HG03196 (cell line): Measurements from ENCODE around the gene SLC26A11.
"Not testable (repeated sequence)": the region's sequence is repeated elsewhere in the genome, so short reads cannot be mapped to it uniquely, and the experiment has no call there.

Experiments
- ATAC-seq: cut with Tn5 transposase; IDR thresholded peaks from one replicate; pipeline ENCODE4 v1.9.1; 2021; ENCODE audit not compliant: unreplicated experiment

Gene SLC26A11

DNA sequence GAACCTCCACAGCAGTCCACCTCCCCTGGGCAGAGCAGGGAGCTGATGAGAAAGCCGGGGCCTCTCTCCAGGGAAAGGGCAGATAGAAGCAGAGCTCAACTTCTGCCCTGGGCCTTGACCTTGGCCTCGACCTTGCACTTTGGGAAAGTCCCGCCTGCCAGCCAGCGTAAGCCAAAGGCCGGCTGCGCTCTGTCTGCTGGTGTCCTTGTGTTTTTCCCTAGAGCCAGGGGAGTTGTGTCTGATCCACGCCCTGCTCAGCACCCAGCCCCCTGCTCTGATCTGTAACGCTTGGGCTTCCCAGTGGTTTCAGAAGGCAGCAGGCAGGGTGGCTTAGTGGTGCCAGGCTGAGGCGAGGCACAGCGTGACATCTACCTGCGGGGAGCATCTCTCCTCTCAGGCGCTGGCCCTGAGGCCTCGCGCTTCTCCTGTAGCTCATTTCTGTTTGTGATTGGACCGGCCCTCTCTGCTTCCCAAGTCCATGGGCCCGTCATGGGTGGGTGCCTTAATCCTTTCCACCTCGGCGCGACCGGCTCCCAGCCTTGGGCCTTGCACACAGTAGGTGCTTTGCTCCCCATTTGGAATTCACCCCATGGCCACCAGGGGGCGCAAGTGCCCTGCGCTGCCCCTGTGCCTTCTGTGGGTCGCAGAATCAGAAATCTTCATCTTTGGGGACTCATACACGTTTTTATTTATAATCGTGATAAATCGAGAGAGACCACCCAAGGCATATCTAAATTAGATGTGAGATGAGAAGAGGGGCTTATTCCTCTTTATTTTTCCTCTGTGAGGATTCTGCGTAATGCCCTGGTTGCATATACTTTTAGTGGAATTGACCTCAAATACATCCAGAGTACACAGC, 24.3 kb upstream of the SLC26A11 start:
- ATAC-seq, result no peak

DNA sequence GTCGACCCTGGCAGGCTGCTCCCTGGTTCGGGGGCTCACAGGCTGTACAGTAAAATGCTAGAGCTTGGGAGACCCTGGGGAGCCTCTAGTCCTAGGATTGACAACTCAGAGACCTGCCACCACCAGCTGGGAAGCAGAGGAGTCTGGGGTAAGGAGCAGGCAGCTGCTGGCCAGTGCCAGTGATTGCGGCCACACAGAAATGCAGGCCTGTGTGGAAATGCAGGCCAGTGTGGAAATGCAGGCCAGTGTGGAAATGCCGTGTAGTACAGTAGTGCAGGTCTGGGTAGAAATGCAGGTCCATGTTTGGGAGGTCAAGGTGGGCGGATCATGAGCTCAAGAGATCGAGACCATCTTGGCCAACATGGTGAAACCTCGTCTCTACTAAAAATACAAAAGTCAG, 23.6 kb upstream of the SLC26A11 start:
- ATAC-seq, result no peak

DNA sequence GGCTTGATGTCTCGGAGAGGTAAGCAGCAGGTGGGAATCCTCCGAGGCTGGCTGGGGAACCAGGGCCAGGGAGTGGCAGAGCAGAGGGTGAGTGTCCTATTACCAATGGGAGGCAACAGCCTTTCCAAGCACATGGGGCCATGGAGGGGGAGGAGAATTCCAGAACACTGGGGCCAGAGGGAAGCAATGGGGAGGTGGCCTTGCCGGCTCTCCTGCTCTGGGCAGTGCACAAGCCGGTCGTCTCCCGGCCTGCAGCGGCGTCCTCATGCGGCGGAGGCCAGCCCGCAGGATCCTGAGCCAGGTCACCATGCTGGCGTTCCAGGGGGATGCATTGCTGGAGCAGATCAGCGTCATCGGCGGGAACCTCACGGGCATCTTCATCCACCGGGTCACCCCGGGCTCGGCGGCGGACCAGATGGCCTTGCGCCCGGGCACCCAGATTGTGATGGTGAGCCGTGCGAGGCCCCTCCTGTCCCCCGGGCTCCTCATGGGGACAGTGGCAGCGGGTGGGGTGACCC, 22.0 kb upstream of the SLC26A11 start:
- no peak for ATAC-seq

DNA sequence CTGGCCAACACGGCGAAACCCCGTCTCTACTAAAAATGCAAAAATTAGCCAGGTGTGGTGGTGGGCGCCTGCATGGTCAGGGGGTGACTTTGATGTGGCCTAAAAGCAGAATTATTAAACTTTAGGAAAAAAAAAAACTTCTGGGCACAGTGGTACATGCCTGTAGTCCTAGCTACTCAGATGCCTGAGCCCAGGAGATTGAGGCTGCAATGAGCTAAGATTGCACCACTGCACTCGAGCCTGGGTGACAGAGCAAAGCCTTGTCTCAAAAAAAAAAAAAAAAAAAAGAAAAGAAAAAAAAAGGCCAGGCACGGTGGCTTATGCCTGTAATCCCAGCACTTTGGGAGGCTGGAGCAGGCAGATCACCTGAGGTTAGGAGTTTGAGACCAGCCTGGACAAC, 20.9 kb upstream of the SLC26A11 start:
- not testable (repeated sequence) for ATAC-seq

DNA sequence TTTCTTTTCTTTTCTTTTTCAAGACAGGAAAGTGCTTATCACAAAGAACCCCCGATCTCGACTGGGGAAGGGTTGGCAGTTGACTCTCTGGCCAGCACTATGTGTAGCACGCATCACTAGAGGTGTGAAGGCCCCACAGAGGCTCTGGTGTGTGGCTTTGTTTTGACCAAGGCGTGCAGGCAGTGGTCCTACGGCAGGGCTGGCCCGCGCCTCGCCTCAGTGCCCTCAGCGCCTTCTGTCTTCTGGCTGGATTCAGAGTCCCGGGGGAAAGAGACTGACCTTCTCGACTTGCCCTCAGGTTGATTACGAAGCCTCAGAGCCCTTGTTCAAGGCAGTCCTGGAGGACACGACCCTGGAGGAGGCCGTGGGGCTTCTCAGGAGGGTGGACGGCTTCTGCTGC, 18.8 kb upstream of the SLC26A11 start:
- ATAC-seq, result no peak

DNA sequence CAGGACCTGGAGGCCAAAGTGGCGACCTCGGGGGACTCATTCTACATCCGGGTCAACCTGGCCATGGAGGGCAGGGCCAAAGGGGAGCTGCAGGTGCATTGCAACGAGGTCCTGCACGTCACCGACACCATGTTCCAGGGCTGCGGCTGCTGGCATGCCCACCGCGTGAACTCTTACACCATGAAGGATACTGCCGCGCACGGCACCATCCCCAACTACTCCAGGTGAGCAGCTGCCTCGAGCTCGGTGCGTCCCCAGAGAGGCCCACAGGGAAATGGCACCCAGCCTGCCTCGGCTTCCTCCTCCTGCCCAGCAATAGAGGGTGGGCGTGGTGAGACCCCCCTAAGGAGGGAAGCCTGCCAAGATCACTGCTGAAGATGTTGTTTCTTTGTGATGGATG, 18.0 kb upstream of the SLC26A11 start:
- ATAC-seq, result no peak

DNA sequence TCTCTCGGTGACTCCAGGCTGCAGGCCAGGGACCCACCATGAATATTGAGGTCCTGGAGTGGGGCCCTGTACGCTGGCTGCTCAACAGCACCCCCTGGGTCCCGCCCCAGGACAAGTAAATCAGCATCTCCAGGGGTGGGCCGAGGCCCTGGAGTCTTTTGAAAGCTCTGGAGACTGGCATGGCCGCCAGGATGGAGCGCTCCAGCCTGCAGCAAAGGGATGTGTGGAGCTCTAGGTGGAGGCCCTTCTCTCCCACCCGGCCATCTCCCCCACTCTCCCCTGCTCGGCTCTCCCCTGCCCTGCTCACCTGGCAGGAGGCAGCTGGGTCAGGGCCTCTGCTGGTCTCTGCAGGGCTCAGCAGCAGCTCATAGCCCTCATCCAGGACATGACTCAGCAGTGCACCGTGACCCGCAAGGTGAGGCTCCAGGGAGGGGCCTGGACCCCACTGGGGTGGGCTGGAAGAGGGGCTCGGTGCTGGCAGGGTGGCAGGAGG, 16.7 kb upstream of the SLC26A11 start:
- ATAC-seq, result no peak

DNA sequence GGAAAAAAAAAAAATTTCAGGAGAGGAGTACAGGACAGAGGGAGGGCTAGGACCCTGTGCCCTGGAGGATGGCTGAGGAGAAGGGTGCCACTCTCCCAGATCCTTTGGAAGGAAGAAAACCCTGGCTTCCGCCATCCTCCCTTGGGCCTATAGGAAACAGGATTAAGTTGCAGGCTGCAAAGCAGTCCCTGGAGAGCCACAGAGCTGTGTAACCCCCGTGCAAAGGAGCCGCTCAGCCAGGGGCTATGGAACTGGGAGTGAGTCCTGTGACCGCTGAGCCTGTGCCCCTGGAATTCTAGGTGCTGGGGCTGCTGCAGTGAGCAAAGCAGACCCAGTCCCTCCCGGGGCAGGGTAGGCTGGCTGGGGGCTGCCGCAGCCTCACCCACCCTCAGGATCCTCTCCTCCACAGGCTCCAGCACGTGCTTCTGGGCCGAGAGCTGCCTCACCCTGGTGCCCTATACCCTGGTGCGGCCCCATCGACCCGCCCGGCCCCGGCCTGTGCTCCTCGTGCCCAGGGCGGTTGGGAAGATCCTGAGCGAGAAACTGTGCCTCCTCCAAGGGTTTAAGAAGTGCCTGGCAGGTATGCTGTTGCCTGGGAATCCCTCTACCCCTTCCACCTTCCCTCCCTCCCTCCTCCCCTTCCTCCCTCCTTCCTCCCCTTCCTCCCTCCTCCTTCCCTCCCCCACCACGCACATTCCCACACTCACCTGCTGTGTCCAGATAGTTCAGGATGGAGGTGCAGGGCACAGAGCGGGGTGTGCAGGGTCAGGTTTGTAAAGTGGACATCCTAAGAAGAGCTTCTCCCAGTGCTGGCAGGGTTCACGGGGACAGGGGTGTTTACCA, 15.4 kb upstream of the SLC26A11 start:
- no peak for ATAC-seq

DNA sequence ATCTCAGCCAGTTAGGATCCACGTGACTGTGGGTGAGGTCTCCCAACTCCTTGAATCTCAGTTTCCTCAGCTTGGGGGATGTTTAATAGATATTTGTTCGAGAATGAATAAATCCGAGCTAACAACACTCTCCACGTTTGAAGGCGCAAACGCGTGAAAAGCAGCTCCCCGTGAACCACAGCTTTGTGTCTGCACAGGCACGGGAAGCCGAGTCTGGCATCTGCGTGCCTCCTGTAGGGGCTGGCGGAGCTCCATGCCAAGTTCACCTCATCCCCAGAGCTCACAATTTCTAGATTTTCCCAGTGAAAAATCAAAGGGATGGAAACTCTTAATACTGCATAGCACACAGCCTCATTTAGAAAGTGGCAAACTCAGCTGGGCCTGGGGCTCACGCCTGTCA, 14.4 kb upstream of the SLC26A11 start:
- ATAC-seq, result no peak

DNA sequence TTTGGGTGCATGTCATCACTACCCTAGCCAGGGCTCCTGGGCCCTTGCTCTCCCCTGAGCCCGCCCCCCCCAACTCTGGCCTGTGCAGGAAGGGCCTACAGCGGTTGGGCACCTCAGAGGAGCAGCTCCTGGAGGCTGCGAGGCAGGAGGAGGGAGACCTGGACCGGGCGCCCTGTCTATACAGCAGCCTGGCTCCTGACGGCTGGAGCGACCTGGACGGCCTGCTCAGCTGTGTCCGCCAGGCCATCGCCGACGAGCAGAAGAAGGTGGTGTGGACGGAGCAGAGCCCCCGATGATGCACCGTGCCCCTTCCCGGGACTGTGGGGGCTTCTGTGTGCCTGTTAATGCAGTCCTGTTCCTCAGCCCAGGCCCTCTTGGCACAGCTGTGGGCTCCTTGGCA, 12.2 kb upstream of the SLC26A11 start:
- ATAC-seq, result no peak

DNA sequence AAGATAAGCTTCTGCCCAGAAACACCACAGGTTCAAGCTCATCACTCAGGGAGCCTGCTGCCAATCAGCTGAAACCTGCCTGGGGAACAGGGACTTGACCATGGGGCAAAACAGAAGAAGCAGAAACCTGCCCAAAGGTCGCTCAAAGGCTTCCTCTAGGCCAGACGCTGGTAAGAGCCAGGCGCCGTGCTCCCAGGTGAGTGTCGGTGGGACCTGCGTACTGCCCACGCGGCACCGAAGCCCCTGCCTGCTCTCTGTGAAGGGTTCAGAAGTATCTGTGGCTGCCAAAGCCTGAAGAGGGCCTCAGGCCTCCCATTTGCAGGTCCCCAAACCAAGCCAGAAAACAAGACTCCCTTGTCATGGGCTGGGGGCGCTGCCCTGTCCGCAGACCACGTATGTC, 10.5 kb upstream of the SLC26A11 start:
- ATAC-seq, result no peak

DNA sequence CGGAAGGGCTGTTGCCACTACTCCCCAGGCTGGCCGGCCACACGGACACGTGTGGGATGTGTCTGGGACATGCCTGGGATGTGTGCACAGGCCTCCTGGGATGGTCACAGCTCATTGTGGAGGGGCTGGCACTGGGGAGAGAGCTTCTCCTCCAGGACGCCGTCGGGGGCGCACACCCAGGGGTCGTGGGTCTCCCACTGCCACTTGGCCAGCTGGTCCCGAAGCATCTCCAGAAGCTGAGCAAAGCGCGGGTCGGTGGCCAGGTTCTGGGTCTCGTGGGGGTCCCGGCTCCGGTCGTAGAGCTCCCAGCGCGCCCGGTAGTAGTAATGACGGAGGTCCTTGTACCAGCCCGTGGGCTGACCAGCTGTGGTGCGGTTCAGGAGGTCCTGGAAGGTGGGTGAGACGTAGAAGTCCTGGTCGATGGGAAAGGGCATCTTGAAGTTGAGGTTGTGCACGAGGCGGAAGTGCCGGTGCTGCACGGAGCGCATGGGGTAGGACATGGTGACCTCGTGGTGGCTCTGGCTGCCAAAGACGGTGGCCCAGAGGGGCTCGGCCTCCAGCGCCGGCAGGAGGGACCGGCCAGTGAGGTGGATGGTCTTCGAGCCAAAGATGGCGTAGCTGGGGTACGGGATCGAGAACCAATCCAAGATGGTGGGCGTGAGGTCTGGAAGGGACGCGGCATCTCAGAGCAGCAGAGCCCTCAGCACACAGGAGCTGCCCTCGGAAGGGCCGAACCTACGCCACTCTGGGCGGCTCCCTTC, 9.7 kb upstream of the SLC26A11 start:
- ATAC-seq, result no peak

DNA sequence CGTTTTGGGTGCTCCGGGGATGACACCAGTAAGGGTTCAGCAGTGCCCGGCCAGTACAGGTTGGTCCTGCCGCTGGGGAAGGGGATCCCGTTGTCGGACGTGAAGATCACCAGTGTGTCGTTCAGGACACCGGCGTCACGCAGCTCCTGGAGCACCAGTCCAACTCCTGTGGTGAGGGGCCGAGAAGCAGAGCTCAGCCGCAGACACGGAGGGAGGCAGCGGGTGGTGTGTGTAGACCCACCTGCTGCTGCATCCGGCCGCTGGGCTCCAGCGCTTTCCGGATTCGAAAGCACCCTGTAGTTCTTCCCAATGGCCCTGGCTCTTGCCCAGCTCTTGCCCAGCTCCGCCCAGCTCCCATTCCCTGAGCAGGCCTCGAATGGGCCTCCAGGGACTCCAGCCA, 8.1 kb upstream of the SLC26A11 start:
- ATAC-seq, result no peak

DNA sequence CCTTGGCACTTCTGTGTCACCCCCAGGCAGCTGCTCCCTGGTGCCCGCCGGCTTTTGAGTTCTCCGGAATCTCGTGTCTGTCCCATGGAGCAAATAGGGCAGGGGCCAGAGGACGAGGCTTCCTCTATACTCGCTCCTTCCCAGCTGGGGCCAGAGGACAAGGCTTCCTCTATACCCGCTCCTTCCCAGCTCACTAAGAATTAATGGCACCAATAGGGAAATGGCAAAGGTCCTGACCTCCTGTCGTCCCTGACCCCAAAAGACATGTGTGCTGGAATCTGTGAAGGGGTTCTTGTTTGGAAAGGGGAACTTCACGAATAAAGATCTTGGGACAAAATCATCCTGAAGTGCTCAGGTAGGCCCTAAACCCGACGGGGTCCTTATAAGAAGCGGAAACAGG, 7.7 kb upstream of the SLC26A11 start:
- no peak for ATAC-seq

DNA sequence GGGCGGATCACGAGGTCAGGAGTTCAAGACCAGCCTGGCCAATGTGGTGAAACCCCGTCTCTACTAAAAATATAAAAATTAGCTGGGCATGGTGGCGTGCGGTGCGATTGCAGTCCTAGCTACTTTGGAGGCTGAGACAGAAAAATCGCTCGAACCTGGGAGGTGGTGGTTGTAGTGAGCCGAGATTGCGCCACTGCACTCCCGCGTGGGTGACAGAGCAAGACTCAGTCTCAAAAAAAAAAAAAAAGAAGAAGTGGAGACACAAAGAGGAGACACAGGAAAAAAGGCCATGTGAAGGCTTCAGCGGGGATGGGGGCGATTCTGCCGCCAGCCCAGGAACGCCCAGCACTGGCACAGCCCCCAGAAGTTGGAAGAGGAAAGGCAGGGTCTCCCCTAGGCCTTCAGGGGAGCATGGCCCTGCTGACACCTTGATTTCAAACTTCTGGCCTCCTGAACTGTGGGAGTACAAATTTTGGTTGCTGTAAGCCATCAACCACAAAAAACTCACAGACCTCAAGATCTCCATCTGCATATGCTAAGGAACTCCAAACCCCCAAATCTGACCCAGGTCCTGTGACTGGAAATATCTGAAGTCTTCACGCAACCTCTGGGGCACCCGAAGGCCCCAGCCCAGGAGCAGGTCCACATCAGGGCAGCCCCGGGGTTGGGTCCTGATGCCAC, 7.1 kb upstream of the SLC26A11 start:
- no peak for ATAC-seq

DNA sequence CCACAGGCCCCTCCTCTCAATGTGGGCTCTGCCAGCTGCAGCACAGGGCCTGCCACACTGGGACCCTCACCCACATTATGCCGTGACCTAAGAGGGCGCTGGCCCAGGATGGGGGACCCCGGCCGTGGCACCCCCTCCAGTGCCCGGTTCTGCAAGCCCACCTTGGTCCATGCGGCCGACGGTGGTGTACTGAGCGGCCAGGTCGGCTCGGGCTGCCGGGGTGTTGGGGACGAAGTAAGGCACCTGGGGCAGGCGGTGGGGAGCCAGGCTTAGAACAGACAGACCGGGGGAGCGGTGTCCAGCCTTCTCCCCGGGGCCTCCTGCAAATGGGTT, 6.6 kb upstream of the SLC26A11 start:
- ATAC-seq, result no peak

DNA sequence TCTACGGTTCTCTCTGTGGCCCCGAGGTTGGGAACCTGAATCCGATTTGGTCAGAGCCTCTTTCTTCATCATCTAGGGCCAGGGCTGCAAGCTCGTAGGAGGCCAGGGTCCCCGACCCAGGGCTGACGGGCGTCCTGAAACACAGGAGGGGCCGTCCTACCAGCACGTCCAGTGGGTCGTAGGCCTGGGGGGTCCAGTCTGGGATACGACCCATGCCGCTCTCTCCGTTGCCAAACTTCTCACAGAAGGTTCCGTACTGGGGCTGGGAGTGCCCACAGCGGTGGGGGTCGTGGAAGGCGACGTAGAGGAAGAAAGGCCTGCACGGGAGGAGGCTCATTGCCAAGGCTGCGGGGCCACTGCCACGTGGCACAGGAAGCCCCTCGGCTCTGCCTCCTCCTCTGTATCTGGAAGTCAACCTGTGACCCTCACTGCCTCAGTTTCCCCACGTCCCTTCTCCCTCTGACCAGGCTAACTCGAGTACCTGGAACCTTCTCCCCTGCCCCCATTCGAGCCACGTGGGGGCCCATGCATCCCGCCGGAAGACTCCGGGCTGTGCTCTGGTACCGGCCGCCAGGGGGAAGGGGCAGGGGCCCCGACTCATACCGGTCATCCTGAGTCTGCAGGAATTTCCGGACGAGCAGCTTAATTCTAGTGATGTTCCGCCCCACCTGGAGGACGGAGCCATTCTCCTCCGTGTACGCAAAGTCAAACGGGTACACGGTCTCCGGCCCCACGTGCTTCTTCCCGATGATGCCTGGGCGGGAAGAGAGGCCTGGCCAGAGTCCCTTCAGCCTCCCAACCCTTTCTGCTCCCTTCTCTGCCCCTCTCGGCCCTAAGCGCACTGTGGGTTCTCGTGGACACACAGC, 6.0 kb upstream of the SLC26A11 start:
- no peak for ATAC-seq

DNA sequence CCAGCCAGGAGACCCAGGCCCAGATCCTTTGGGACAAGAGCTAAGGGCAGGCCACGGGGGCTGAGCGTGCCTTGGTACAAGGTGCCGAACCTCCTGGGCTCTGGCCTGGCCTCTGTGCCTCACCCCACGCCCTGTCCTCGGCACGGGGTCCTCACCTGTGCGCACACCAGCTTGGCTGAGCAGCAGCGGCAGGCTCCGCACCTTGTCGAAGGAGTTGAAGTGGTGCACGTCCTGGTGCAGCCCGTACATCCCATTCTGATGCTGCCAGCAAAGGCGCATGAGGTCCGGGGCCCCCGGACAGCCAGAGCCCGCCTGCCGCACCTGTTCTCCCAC, 5.4 kb upstream of the SLC26A11 start:
- no peak for ATAC-seq

DNA sequence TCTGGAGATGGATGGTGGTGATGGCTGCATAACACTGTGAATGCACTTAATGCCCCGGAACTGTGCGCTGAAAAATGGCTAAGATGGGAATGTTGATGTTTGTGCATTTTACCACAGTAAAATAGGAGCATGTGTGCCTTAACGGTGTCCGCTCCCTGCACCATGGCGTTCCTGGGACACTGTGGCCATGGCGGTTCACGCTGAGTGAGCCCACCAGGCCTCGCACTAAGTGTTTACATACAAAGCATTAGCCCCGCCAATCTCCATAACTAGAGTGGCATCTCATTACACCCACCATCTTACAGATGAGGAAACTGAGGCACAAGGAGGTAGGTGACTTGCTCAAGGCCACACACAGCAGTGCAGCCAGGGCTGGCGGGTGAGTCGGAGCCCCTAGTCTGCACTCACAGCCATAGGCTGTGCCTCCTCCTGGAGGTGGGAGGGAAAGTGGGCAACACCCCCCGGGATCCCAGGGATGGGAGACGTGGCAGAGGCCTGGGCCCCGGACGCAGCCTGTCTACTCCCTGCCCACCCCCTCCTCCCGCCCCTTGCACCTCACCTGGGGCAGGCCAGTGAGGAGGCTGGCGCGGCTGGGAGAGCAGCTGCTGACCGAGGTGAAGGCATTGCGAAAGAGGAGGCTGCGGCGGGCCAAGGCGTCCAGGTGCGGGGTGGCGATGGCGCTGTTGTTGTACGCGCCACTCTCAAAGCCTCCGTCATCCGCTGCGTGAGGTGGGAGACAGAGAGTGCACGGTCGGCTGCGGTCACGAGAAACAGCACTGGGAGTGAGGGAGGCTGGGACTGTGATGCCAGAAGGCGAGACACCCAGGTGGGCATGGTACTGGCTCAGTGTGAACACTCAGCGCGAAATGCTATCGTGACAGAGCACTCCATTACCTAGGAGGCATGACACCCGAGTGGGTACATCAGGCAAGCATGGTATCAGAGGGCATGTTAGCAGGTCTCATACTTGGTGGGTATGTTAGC, 3.5 kb upstream of the SLC26A11 start:
- ATAC-seq, result no peak
